ENCODE data around the gene GLT6D1. TPM values are rescaled to one million over a fixed set of nuclear protein-coding genes. Genes with fewer than 3 reads are reported as not detected.

GLT6D1 gene
- total and polyA plus RNA-seq, 2 of the 8 experiments (the other 6 are each of a cell fraction or from before 2014, with no cell fraction given): 1.3 to 2.1 TPM

DNA sequence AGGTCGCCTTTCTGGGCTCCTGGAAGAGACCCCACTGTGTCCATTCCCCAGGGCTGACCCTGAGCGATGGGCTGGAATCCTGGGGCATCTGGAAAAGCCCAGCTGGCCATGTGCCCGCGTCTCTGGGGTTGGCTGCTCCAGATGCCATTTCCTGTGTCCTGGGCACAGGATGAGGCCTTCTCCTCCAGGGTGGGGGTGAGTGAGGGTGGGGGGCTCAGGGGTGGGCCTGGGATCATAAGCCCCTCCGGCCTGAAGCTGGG, 47.1 kb downstream of the GLT6D1 start (continued):
- no peak for TF ChIP-seq SP4 (IDR thresholded peaks at IDR 0.05; ENCODE audit: low read length)
- no peak for TF ChIP-seq BRCA1 (IDR thresholded peaks at IDR 0.05; ENCODE audit: low read depth, low read length)

All from H1 (cell line).